Measurements from ENCODE around the gene SPRY1. TPM values are rescaled to one million over a fixed set of nuclear protein-coding genes. Genes with fewer than 3 reads are reported as not detected.

The SPRY1 gene
- total and polyA plus RNA-seq, 2 of the 8 experiments (the other 6 are each of a cell fraction or from before 2014, with no cell fraction given) = 11.7 to 56.2 TPM

- Histone ChIP-seq H2AFZ (ENCODE audit: low read length) (no peak overlapping the region), H3K23ac (ENCODE audit: insufficient read length) (no peak overlapping the region), H2BK12ac (ENCODE audit: low read depth, low read length) (no peak overlapping the region), H3K4me1 (replicated peaks in 1 of 4; ENCODE audit: control insufficient read depth in 3 of 4, insufficient read depth in 4 of 4, low read length in 3 of 4) (no peaks in the 10 kb centered on the region), H4K20me1 (replicated peaks in 1 of 2; ENCODE audit: control insufficient read depth in 1 of 2, insufficient read depth in 2 of 2, low read length in 2 of 2) (no peaks in the 10 kb centered on the region), H2BK120ac (replicated peaks; ENCODE audit: low read depth, low read length) (no peak overlapping the region), H3K9me3 (ENCODE audit: insufficient read depth in 2 of 2, low read depth in 1 of 2, low read length in 1 of 2) (no peaks in the 10 kb centered on the region; a peak in 1 of 4 replicates), H3K27me3 (replicated peaks in 1 of 4; ENCODE audit: control insufficient read depth in 3 of 4, extremely low read depth in 1 of 4, insufficient read depth in 3 of 4, low read length in 3 of 4) (no peaks in the 10 kb centered on the region), H3K14ac (ENCODE audit: insufficient read length) (no peak overlapping the region), H3K4ac (replicated peaks; ENCODE audit: insufficient read length, low read depth, low read length) (no peak overlapping the region), H3K56ac (replicated peaks; ENCODE audit: insufficient read length, low read depth, low read length) (no peak overlapping the region), H2BK5ac (ENCODE audit: low read depth, low read length) (no peak overlapping the region), H3K4me2 (ENCODE audit: insufficient read depth in 1 of 2, low read depth in 2 of 2, low read length in 2 of 2) (no peak overlapping the region), H4K8ac (ENCODE audit: extremely low read depth, insufficient read depth, low read length) (no peak overlapping the region), H3K27ac (ENCODE audit: low read depth, low read length) (no peak overlapping the region), H3K18ac (ENCODE audit: extremely low read depth, low read length) (no peak overlapping the region), H2BK20ac (ENCODE audit: low read length) (0 out of 2 replicates have a peak overlapping the region, but pooled peaks have one; percentile 61), H2BK15ac (ENCODE audit: low read length) (no peak overlapping the region), H3K79me2 (ENCODE audit: control insufficient read depth in 1 of 2, insufficient read depth in 2 of 2, low read length in 2 of 2) (no peaks in the 10 kb centered on the region), H3K9ac (replicated peaks in 1 of 4; ENCODE audit: extremely low read depth in 1 of 4, low read depth in 3 of 4, low read length in 3 of 4) (no peak overlapping the region), H4K91ac (replicated peaks; ENCODE audit: insufficient read length, low read length) (no peak overlapping the region), H3K4me3 (ENCODE audit: extremely low read depth in 1 of 4, insufficient read depth in 2 of 4, low read depth in 3 of 4, low read length in 4 of 4) (no peak overlapping the region), H4K5ac (ENCODE audit: insufficient read length, low read depth, low read length) (no peak overlapping the region), H3K36me3 (ENCODE audit: control insufficient read depth in 2 of 4, insufficient read depth in 4 of 4, low read length in 3 of 4) (no peaks in the 10 kb centered on the region), H3K79me1 (ENCODE audit: low read depth, low read length) (no peaks in the 10 kb centered on the region), H2AK5ac (ENCODE audit: low read depth, low read length) (no peak overlapping the region), H3K23me2 (ENCODE audit: low read depth, low read length) (no peaks in the 10 kb centered on the region)
- WGBS, 2 experiments (ENCODE audit: extremely low coverage in 1 of 2, insufficient coverage in 1 of 2, insufficient read length in 1 of 2, insufficient replicate concordance in 2 of 2, low coverage in 1 of 2, low lambda C conversion rate in 2 of 2, missing lambda C conversion rate in 1 of 2) = 95% methylated on average over 3 of the region's 3 CpGs; no CpG with 5 or more reads in 1 of the 2 experiments
- FAIRE-seq = no peak
- TF ChIP-seq KDM1A (IDR thresholded peaks at IDR 0.05; ENCODE audit: borderline replicate concordance, low read length) = no peak
- TF ChIP-seq RNF2 (IDR thresholded peaks at IDR 0.05; ENCODE audit: borderline replicate concordance, low read depth, low read length, missing control alignments, poor library complexity, severe bottlenecking) = no peak
- ChIA-PET POLR2A (ENCODE audit: partially characterized antibody) (no interaction called here), CTCF (ENCODE audit: partially characterized antibody) (no interaction called here)
- DNase-seq (ENCODE audit: low read depth in 1 of 2, low spot score in 2 of 2) = no peak
Measured at GRCh38 chr4:123427951-123428350, 31.4 kb downstream of the SPRY1 start.
